Stimulated activated effector memory CD8-positive, alpha-beta T cell treated with anti-CD3 and anti-CD28 coated beads, Interleukin-12 subunit alpha, Interleukin-12 subunit beta, amount 100 ng/mL, for 72 hours (primary cell): ENCODE measurements around the gene PYROXD2.

ENCODE experiments used
- ATAC-seq: fragments of 150-1000 bp; cut with Tn5 transposase; 2 replicates; pipeline ENCODE4 v1.10.0; 2021
- DNase-seq, 2 donors: peaks; one replicate each; pipeline ENCODE4 v3.0.0; 2021 to 2022; ENCODE audit warnings: low spot score in 2 of 2
- H3K27ac Mint-ChIP-seq: one replicate; pipeline ENCODE4 v1.8.0; 2022; ENCODE audit warnings: mild to moderate bottlenecking, mixed read lengths
- H3K36me3 Mint-ChIP-seq: one replicate; pipeline ENCODE4 v1.8.0; 2022; ENCODE audit warnings: mild to moderate bottlenecking, mixed read lengths
- H3K4me1 Mint-ChIP-seq: one replicate; pipeline ENCODE4 v1.8.0; 2022; ENCODE audit warnings: mixed read lengths
- H3K4me3 Mint-ChIP-seq: one replicate; pipeline ENCODE4 v1.8.0; 2022; ENCODE audit warnings: mild to moderate bottlenecking, mixed read lengths
- H3K9me3 Mint-ChIP-seq: one replicate; pipeline ENCODE4 v1.8.0; 2022; ENCODE audit warnings: mixed read lengths

Gene PYROXD2

DNA sequence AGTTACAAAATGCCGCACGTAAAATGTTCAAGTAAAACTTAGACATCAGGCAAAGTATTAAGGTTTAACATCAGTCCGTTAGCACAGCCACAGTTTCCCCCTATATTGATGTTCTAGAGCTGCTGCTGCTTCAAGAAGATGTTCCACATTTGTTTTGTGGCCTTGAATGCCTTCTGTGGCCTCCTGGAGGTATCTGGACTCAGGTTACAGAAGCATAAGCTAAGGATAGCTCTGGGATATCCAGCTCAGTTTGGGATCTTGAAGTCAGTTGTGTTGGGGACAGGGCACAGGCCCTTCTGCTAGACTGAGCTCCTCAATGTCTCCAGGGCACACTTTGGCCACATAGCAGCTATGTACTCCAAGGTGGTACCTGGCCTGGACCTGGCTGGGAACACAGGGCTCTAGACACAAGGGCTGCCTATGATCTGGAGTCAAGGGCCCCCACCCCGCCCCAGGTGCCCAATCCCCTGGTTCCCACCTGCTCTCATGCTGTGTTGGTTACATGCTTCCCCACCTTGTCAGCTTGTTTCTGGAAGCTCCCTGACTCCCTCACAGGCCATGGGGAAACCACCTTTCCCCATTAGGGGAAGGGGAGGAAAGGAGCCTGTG is 4.7 kb downstream of the PYROXD2 start:
- DNase-seq (no peak), ATAC-seq (no peak)
- Mint-ChIP-seq H3K27ac (no peak overlapping the region), H3K4me1 (peaks cover 13% of the 10 kb centered on the region), H3K4me3 (no peak overlapping the region), H3K9me3 (no peaks in the 10 kb centered on the region), H3K36me3 (peaks cover 6% of the 10 kb centered on the region)

- no peak overlapping the region for H3K4me3 Mint-ChIP-seq
- H3K9me3 Mint-ChIP-seq, result no peaks in the 10 kb centered on the region
- no peaks in the 10 kb centered on the region for H3K36me3 Mint-ChIP-seq
- peak; percentile 73 for ATAC-seq
- H3K4me1 Mint-ChIP-seq, result peaks cover 15% of the 10 kb centered on the region
- no peak for DNase-seq
- H3K27ac Mint-ChIP-seq, result no peak overlapping the region
Observed at GRCh38 chr10:98408799-98409198, 6.2 kb downstream of the PYROXD2 start.

DNA sequence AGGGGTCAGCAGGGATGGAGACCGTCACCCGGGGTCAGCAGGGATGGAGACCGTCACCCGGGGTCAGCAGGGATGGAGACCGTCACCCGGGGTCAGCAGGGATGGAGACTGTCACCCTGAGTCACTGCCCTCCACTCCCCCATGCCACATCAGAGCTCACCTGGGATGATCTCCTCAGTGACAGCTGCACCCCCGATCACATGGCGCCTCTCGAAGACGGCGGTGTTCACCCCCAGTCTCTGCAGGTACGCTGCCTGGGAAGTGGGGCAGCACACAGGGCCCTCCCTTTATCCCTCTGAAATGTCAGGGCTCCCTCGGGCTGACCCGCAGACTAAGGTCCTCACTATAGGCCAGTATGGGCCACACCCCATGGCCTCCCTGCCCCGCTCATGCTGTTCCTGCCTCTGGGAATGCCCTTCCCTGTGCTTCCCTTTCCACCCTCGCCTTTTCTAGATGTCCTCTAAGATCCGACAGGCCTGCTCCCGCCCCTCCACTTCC is 7.2 kb downstream of the PYROXD2 start:
- Mint-ChIP-seq H3K4me1 (peaks cover 21% of the 10 kb centered on the region), H3K9me3 (no peaks in the 10 kb centered on the region), H3K4me3 (no peak overlapping the region), H3K36me3 (no peaks in the 10 kb centered on the region), H3K27ac (peak overlapping the region; percentile 40)
- no peak for DNase-seq
- ATAC-seq, result no peak

DNA sequence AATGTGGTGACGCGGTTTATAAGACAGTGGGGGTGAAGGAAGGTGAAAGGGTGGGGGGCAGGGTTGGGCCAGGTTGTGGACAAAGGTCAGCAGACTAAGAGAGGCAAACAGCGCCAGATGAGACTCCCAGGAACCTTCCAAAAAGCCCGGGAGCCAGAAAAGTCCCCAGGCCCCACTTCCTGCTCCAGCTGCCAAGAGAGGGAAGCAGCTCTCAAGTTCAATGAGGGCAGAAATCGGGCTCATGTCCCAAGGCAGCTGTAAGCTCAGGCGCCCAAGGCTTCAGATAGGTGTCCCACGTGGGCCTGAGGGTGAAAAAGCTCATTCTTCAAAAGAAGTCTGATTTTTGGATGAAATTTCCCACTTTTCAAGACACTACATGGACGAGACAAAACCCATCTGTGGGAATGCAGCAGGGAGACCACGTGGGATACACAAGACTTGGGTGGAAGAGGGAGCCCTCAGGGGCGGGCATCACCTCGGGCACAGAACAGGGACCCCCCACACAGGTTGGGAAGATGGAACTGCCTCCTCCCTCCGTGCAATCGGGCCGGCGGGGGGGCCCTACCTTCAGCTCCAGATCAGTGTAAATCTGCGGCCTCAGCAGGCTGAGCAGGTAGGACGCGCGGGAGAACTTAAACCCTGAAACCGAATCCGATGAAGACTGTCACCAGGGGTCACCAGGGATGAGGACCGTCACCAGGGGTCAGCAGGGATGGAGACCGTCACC is 7.8 kb downstream of the PYROXD2 start:
- no peak overlapping the region for H3K27ac Mint-ChIP-seq

DNA sequence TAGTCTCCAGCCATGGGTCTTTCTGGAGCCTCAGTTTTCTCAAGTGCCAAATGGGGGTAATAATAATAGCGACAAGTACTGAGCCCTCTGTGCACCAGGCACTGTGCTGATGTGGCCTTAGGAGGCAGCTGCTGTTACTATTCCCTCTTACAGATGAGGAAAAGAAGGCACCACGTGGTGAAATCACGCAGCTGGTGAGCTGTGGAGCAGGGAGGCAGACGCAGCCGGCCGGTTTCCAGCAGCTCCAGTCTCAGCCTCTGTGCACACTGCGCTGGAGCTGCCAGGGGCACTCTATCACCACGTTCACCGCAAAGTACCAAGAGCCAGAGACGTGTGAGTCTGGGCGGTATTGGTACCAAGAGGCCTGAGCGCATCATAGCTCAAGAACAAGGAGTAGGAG is 9.6 kb downstream of the PYROXD2 start:
- Mint-ChIP-seq H3K9me3 (no peaks in the 10 kb centered on the region), H3K4me1 (peaks cover 21% of the 10 kb centered on the region), H3K27ac (no peak overlapping the region), H3K36me3 (peaks cover 4% of the 10 kb centered on the region), H3K4me3 (no peak overlapping the region)
- ATAC-seq (no peak), DNase-seq (no peak)

More for the DNA sequence above, 7.8 kb downstream of the PYROXD2 start:
- Mint-ChIP-seq H3K4me1 (peaks cover 21% of the 10 kb centered on the region), H3K36me3 (no peaks in the 10 kb centered on the region), H3K9me3 (no peaks in the 10 kb centered on the region), H3K4me3 (no peak overlapping the region)
- DNase-seq (no peak), ATAC-seq (no peak)

DNA sequence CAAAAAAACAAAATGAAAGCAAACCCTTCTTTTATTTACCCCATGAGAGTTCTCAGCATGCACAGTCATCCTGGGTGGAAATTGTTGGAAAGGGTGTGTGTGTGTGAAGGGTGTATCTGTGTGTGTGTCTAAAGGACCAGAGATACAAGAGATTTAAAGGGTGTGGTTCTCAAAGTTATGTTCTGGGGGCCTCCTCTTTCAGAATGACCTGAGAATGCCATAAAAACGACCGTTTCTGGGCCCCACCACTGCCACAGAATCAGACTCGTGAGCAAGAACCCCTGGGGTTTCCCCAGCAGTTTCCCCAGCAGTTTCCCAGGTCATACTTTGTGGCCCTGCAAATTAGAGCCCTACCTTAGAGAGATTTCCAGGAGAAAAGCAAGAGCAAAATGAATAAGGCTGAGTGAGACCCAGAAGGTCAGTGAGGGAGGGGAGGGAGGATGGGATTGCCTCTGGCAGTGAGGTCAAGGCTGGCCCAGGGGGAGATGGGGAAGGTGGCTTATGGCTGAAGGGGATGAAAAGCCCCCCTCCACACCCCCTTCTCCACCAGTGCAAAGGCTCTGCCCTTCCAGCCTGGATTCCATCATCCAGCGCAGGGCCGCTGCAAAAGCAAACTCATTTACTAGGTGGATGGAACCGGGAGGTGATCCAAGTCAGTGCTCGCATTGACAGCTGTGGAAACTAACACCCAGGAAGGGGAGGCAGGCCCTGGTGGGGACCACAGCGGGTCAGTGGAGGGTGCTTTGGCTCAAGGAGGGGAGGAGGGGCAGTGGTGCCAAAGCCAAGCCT is 10.2 kb downstream of the PYROXD2 start:
- ATAC-seq (peak; percentile 70), DNase-seq (no peak)
- Mint-ChIP-seq H3K4me3 (peak overlapping the region; percentile 58), H3K9me3 (no peaks in the 10 kb centered on the region), H3K27ac (peak overlapping the region; percentile 79), H3K36me3 (peaks cover 4% of the 10 kb centered on the region), H3K4me1 (peaks cover 21% of the 10 kb centered on the region)

DNA sequence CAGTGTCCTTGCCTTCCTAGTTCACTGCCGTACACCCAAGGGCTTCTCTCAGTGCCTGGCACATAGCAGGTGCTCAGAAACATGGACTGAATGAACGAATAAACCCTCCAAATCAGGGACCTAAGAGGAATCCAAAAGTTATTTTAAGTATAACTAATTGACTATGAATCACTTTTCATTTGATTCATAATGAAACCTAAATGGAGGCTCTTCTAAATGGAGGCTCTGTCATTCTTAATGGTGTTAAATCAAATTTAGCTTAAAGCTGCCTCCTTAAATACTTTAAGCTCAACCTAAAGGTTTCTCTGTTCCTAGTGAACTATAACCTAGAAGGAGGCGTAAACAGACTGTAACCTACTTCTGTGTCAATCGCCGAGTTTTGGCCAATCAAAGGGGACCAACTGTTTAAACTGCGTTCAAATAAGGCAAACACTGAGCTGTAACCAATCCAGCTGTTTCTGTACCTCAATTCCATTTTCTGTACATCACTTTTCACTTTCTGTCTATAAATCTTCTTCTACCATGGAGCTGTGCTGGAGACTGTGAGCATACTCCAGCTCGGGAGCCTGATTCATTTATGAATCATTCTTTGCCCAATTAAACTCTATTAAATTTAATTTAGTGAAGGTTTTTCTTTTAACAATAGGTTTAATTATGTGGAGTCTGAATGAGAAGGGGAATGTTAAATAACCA is 11.0 kb downstream of the PYROXD2 start:
- Mint-ChIP-seq H3K9me3 (no peaks in the 10 kb centered on the region), H3K4me1 (peaks cover 21% of the 10 kb centered on the region), H3K36me3 (peaks cover 4% of the 10 kb centered on the region), H3K27ac (peak overlapping the region; percentile 79), H3K4me3 (peak overlapping the region; percentile 58)
- peak; percentile 42 for ATAC-seq
- no peak for DNase-seq

DNA sequence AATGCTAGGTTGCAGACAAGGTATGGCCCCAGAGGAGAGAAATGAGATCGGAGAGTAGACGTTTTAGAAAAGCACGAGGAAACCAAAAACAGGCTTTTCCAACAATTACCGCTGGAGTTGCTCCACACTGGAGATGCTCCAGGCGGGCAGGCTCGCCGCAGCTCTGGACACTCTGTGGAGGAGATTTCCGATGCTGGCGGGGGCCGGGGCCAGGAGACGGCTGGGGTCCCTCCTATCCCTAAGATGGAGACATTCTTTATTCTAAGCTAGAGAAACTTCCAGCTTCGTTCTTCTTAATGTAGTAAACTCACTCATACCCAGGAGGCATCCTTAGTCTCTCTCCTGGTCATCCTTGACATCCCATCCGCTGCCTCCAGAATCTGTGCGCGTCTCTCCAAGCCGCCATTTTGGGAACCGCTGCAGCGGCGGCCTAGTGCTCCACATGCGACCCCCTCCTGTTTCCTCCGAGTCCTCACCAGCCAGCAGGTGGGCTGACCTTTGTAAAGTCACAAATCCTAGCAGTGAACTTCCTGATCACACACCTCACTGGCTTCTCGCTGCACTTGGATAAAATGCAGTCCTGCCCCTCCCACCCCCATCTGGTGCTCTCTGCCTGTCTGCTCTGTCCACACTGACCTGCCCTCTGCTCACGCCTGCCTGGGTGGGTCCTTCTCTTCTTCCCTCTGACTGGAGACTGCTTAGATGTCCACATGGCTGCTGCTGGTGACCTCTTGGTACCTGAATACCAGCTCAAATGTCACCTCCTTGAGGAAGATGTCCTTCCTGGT is 11.9 kb downstream of the PYROXD2 start:
- peaks cover 21% of the 10 kb centered on the region for H3K4me1 Mint-ChIP-seq
- H3K9me3 Mint-ChIP-seq, result no peaks in the 10 kb centered on the region
- peaks cover 4% of the 10 kb centered on the region for H3K36me3 Mint-ChIP-seq
- DNase-seq (no peak), ATAC-seq (no peak)
- H3K4me3 Mint-ChIP-seq, result peak overlapping the region; percentile 58
- H3K27ac Mint-ChIP-seq, result peak overlapping the region; percentile 79

DNA sequence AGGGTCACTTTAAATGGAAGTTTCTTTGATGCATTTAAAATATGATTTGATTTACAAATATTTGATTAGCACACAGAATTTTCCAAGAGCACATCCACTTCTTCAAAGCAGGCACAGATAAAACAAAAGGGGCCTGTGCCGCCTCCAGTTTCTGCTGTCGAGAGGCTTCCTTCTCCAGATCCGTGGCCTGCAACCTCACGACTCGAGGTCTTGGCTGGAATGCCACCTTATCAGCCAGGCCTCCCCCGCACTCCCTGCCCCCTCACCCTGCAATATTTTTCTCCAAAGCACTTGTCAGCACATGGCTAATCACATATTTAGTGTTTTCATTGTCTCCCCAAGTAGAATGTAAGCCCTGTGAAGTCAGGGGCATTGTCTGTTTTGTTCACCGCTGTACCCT is 12.5 kb downstream of the PYROXD2 start:
- Mint-ChIP-seq H3K4me3 (no peak overlapping the region), H3K27ac (no peak overlapping the region), H3K4me1 (peaks cover 21% of the 10 kb centered on the region), H3K36me3 (peaks cover 4% of the 10 kb centered on the region), H3K9me3 (no peaks in the 10 kb centered on the region)
- ATAC-seq (no peak), DNase-seq (no peak)

DNA sequence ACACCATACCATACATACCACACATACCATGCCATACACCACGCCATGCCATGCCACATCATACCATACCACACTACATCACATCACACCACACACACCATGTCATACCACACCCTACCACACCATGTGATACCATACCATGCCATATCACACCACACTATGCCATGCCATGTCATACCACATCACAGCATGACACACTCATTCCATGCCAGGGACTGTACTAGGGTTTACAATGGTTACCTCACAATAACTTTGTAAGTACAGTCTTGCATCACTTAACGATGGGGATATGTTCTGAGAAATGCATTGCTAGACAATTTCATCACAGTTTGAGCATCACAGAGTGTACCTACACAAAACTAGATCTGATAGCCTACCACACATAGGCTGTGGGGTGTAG is 14.5 kb downstream of the PYROXD2 start:
- peak; percentile 83 for ATAC-seq
- Mint-ChIP-seq H3K27ac (no peak overlapping the region), H3K9me3 (no peaks in the 10 kb centered on the region), H3K36me3 (peaks cover 4% of the 10 kb centered on the region), H3K4me3 (no peak overlapping the region), H3K4me1 (peaks cover 29% of the 10 kb centered on the region)
- DNase-seq, result no peak

GRCh38 chr10:98399784-98400183 is 15.2 kb downstream of the PYROXD2 start:
- Mint-ChIP-seq H3K4me3 (no peak overlapping the region), H3K4me1 (peaks cover 30% of the 10 kb centered on the region), H3K9me3 (no peaks in the 10 kb centered on the region), H3K36me3 (peaks cover 4% of the 10 kb centered on the region), H3K27ac (no peak overlapping the region)
- no peak for DNase-seq
- ATAC-seq, result no peak

GRCh38 chr10:98397089-98397600 is 17.8 kb downstream of the PYROXD2 start:
- H3K27ac Mint-ChIP-seq, result no peak overlapping the region
- no peak overlapping the region for H3K4me3 Mint-ChIP-seq
- no peak for DNase-seq
- H3K9me3 Mint-ChIP-seq, result no peaks in the 10 kb centered on the region
- H3K4me1 Mint-ChIP-seq, result peaks cover 36% of the 10 kb centered on the region
- H3K36me3 Mint-ChIP-seq, result peaks cover 10% of the 10 kb centered on the region
- no peak for ATAC-seq

GRCh38 chr10:98396096-98397063 is 18.6 kb downstream of the PYROXD2 start:
- peaks cover 10% of the 10 kb centered on the region for H3K36me3 Mint-ChIP-seq
- no peak overlapping the region for H3K4me3 Mint-ChIP-seq
- no peak for DNase-seq
- no peak for ATAC-seq
- H3K9me3 Mint-ChIP-seq, result no peaks in the 10 kb centered on the region
- H3K27ac Mint-ChIP-seq, result no peak overlapping the region
- peaks cover 43% of the 10 kb centered on the region for H3K4me1 Mint-ChIP-seq
